H9 (cell line): ENCODE results near the gene SECTM1. TPM values are rescaled to one million over a fixed set of nuclear protein-coding genes. Genes with fewer than 3 reads are reported as not detected.

ENCODE experiments used
- DNase-seq: peaks from one replicate; pipeline ENCODE4 v3.0.0-alpha.2; 2017
- H2AFZ ChIP-seq: one replicate; pipeline ENCODE4 v1.6.1; 2013; ENCODE audit warnings: mild to moderate bottlenecking, low read length, control low read depth, moderate library complexity
- H2AK5ac ChIP-seq: 2 replicates; pipeline ENCODE4 v1.6.1; 2013; ENCODE audit warnings: low read length, control low read depth, mixed read lengths; ENCODE audit not compliant: insufficient read length
- H2BK120ac ChIP-seq: one replicate; pipeline ENCODE4 v1.6.1; 2013; ENCODE audit warnings: low read depth, mild to moderate bottlenecking, low read length, control low read depth, inconsistent platforms; ENCODE audit not compliant: poor library complexity, severe bottlenecking
- H2BK12ac ChIP-seq: 2 replicates; pipeline ENCODE4 v1.6.1; 2013; ENCODE audit warnings: low read length, control low read depth, mixed read lengths, low read depth; ENCODE audit not compliant: insufficient read length
- H2BK15ac ChIP-seq: 2 replicates; pipeline ENCODE4 v1.6.1; 2013; ENCODE audit warnings: low read depth, low read length, control low read depth
- H2BK20ac ChIP-seq: one replicate; pipeline ENCODE4 v1.6.1; 2013; ENCODE audit warnings: low read depth, mild to moderate bottlenecking, low read length, control low read depth, inconsistent platforms; ENCODE audit not compliant: poor library complexity, severe bottlenecking
- H2BK5ac ChIP-seq: 2 replicates; pipeline ENCODE4 v1.6.1; 2013; ENCODE audit warnings: low read length, control low read depth, mixed read lengths; ENCODE audit not compliant: insufficient read length
- H3K14ac ChIP-seq: 2 replicates; pipeline ENCODE4 v1.6.1; 2013; ENCODE audit warnings: low read length, control low read depth; ENCODE audit not compliant: insufficient read depth
- H3K18ac ChIP-seq: 2 replicates; pipeline ENCODE4 v1.6.1; 2013; ENCODE audit warnings: low read depth, mild to moderate bottlenecking, mixed read lengths, low read length, control low read depth; ENCODE audit not compliant: insufficient read length
- H3K23ac ChIP-seq: 2 replicates; pipeline ENCODE4 v1.6.1; 2013; ENCODE audit warnings: low read length, control low read depth, mixed read lengths, low read depth; ENCODE audit not compliant: insufficient read length
- H3K23me2 ChIP-seq: 2 replicates; pipeline ENCODE4 v1.6.1; 2013; ENCODE audit warnings: low read depth, mild to moderate bottlenecking, mixed read lengths, low read length, control low read depth; ENCODE audit not compliant: insufficient read length, poor library complexity, severe bottlenecking
- H3K27ac ChIP-seq: 2 replicates; pipeline ENCODE4 v1.5.1; 2013; ENCODE audit warnings: low read length, control low read depth, mixed read lengths, low read depth; ENCODE audit not compliant: insufficient read length
- H3K27me3 ChIP-seq: 2 replicates; pipeline ENCODE4 v1.6.1; 2013; ENCODE audit warnings: low read length, control low read depth, inconsistent platforms; ENCODE audit not compliant: insufficient read depth
- H3K4ac ChIP-seq: 2 replicates; pipeline ENCODE4 v1.6.1; 2013; ENCODE audit warnings: low read depth, mild to moderate bottlenecking, control low read depth, inconsistent platforms, low read length, moderate library complexity
- H3K4me1 ChIP-seq: 2 replicates; pipeline ENCODE4 v1.6.1; 2013; ENCODE audit warnings: low read length, control low read depth, inconsistent platforms; ENCODE audit not compliant: insufficient read depth
- H3K4me2 ChIP-seq: 2 replicates; pipeline ENCODE4 v1.6.1; 2013; ENCODE audit warnings: low read length, control low read depth, mixed read lengths; ENCODE audit not compliant: insufficient read length, insufficient read depth
- H3K56ac ChIP-seq: 2 replicates; pipeline ENCODE4 v1.6.1; 2013; ENCODE audit warnings: low read depth, mild to moderate bottlenecking, mixed read lengths, low read length, control low read depth; ENCODE audit not compliant: insufficient read length
- H3K79me1 ChIP-seq: 2 replicates; pipeline ENCODE4 v1.6.1; 2013; ENCODE audit warnings: low read depth, mild to moderate bottlenecking, moderate library complexity, low read length, control low read depth, inconsistent platforms; ENCODE audit not compliant: insufficient read depth, poor library complexity, severe bottlenecking
- H3K79me2 ChIP-seq: 2 replicates; pipeline ENCODE4 v1.6.1; 2013; ENCODE audit warnings: low read length, control low read depth, inconsistent platforms; ENCODE audit not compliant: insufficient read depth
- H3K9ac ChIP-seq: 2 replicates; pipeline ENCODE4 v1.6.1; 2013; ENCODE audit warnings: low read length, control low read depth, mixed read lengths; ENCODE audit not compliant: insufficient read length; ENCODE audit errors: extremely low read depth
- H3K9me3 ChIP-seq: one replicate; pipeline ENCODE4 v1.6.1; 2013; ENCODE audit warnings: low read depth, low read length, inconsistent platforms; ENCODE audit not compliant: control insufficient read depth
- H3T11ph ChIP-seq: one replicate; pipeline ENCODE4 v1.6.1; 2013; ENCODE audit warnings: mild to moderate bottlenecking, low read length, control low read depth, inconsistent platforms
- H4K20me1 ChIP-seq: one replicate; pipeline ENCODE4 v1.6.1; 2013; ENCODE audit not compliant: control insufficient read depth, insufficient read length, insufficient read depth
- H4K5ac ChIP-seq: 2 replicates; pipeline ENCODE4 v1.6.1; 2013; ENCODE audit warnings: low read depth, mild to moderate bottlenecking, mixed read lengths, low read length, control low read depth; ENCODE audit not compliant: insufficient read length
- H4K8ac ChIP-seq: replicated peaks from 2 replicates; pipeline ENCODE4 v1.6.1; 2013; ENCODE audit warnings: low read length, control low read depth, mixed read lengths, low read depth; ENCODE audit not compliant: insufficient read length
- H4K91ac ChIP-seq: 2 replicates; pipeline ENCODE4 v1.6.1; 2013; ENCODE audit warnings: low read depth, mild to moderate bottlenecking, moderate library complexity, mixed read lengths, low read length, control low read depth; ENCODE audit not compliant: insufficient read length
- H3K27ac Mint-ChIP-seq, 3 experiments: 2 replicates in 2 of 3; 3 replicates in 1 of 3; pipeline ENCODE4 v1.8.0; 2020 to 2021; ENCODE audit warnings: mixed read lengths in 3 of 3, mild to moderate bottlenecking in 1 of 3, moderate library complexity in 1 of 3
- H3K27me3 Mint-ChIP-seq: 2 replicates; pipeline ENCODE4 v1.8.0; 2021; ENCODE audit warnings: low read depth, mild to moderate bottlenecking, moderate library complexity, mixed read lengths
- H3K36me3 Mint-ChIP-seq, 3 experiments: 2 replicates in 2 of 3; 3 replicates in 1 of 3; pipeline ENCODE4 v1.8.0; 2020 to 2021; ENCODE audit warnings: low read depth in 3 of 3, mixed read lengths in 3 of 3; ENCODE audit not compliant: insufficient read depth in 1 of 3
- H3K4me1 Mint-ChIP-seq, 2 experiments: 2 replicates each; pipeline ENCODE4 v1.8.0; 2020; ENCODE audit warnings: mixed read lengths in 2 of 2
- H3K4me3 Mint-ChIP-seq, 2 experiments: 2 replicates in 1 of 2; 3 replicates in 1 of 2; pipeline ENCODE4 v1.8.0; 2020 to 2021; ENCODE audit warnings: mild to moderate bottlenecking in 2 of 2, mixed read lengths in 2 of 2, moderate library complexity in 1 of 2
- H3K9me3 Mint-ChIP-seq, 2 experiments: 2 replicates in 1 of 2; 3 replicates in 1 of 2; pipeline ENCODE4 v1.8.0; 2020; ENCODE audit warnings: mild to moderate bottlenecking in 2 of 2, mixed read lengths in 2 of 2, moderate library complexity in 1 of 2
- CTCF ChIP-seq: fragments of 200-600 bp; sonication (generic); conservative IDR thresholded peaks from 3 replicates; pipeline ENCODE4 v1.8.0; 2021; ENCODE audit warnings: antibody characterized with exemption, mild to moderate bottlenecking
- WGBS: extraction: QIAGEN DNeasy Blood & Tissue Kit; methylation state at CpG from one replicate; pipeline ENCODE4 v1.1.7; 2013; ENCODE audit warnings: missing lambda C conversion rate, low lambda C conversion rate, mixed read lengths; ENCODE audit not compliant: insufficient read length; ENCODE audit errors: extremely low coverage; 5-methylcytosine and 5-hydroxymethylcytosine counted together
- total RNA-seq: library from RNA; stranded (reverse); gene quantifications from 2 replicates; pipeline ENCODE4 v1.2.1, GENCODE V29; 2021

SECTM1 gene
- total RNA-seq, 1 experiment from 2014 or later: 0.28 TPM

GRCh38 chr17:82271401-82271800 lies 62.2 kb downstream of the SECTM1 start:
- Histone ChIP-seq H4K8ac (no peak overlapping the region), H2BK12ac (no peak overlapping the region), H3K9me3 (no peaks in the 10 kb centered on the region), H4K91ac (no peak overlapping the region), H3K18ac (no peak overlapping the region), H3K56ac (no peak overlapping the region), H2AK5ac (no peak overlapping the region), H3T11ph (no peak overlapping the region), H4K20me1 (no peaks in the 10 kb centered on the region), H3K23ac (no peak overlapping the region), H4K5ac (no peak overlapping the region), H3K4me2 (no peak overlapping the region), H3K4me1 (no peaks in the 10 kb centered on the region), H3K79me2 (peaks cover 57% of the 10 kb centered on the region), H3K79me1 (peaks cover 4% of the 10 kb centered on the region), H3K4ac (no peak overlapping the region), H3K14ac (no peak overlapping the region), H2BK120ac (no peak overlapping the region), H3K9ac (peak overlapping the region; percentile 1), H2BK20ac (no peak overlapping the region), H2BK5ac (no peak overlapping the region), H2AFZ (no peak overlapping the region), H2BK15ac (no peak overlapping the region), H3K23me2 (no peaks in the 10 kb centered on the region), H3K27me3 (no peaks in the 10 kb centered on the region), H3K27ac (no peak overlapping the region)
- no peak for TF ChIP-seq CTCF
- Mint-ChIP-seq H3K4me3 (peak overlapping the region; percentile 84 to 87), H3K27ac (no peak overlapping the region), H3K4me1 (peaks cover 31 to 48% of the 10 kb centered on the region in 2 experiments), H3K27me3 (peaks cover 16% of the 10 kb centered on the region), H3K36me3 (peaks cover 40 to 57% (median 54%) of the 10 kb centered on the region in 3 experiments; a peak in 6 of 7 replicates), H3K9me3 (no peaks in the 10 kb centered on the region)
- no peak for DNase-seq
- WGBS: no CpG with 5 or more reads among the region's 6 CpGs

Other genes starting within 250 kb of the SECTM1 start
- 420 and 433 TPM in 2 replicates for gene FASN, start 235.5 kb downstream of the SECTM1 start, total RNA-seq
- 11.0 and 14.6 TPM in 2 replicates for gene CCDC57, start 120.9 kb downstream of the SECTM1 start, total RNA-seq
- 26.0 and 28.4 TPM in 2 replicates for gene SLC16A3, start 104.7 kb downstream of the SECTM1 start, total RNA-seq
- 137 and 144 TPM in 2 replicates for gene CSNK1D, start 60.1 kb downstream of the SECTM1 start, total RNA-seq
- gene CD7, start 16.2 kb downstream of the SECTM1 start, total RNA-seq: 0.22 and 0.35 TPM in 2 replicates
- gene TEX19, start 25.5 kb upstream of the SECTM1 start, total RNA-seq: 1.4 and 1.5 TPM in 2 replicates
- gene UTS2R, start 38.0 kb upstream of the SECTM1 start, total RNA-seq: 0.75 and 0.94 TPM in 2 replicates
- gene HEXD, start 84.6 kb upstream of the SECTM1 start, total RNA-seq: 23.2 and 24.1 TPM in 2 replicates
- gene OGFOD3, start 84.8 kb upstream of the SECTM1 start, total RNA-seq: 25.4 and 27.8 TPM in 2 replicates
- 80.4 and 81.7 TPM in 2 replicates for gene CYBC1, start 117.0 kb upstream of the SECTM1 start, total RNA-seq
- gene NARF, start 125.0 kb upstream of the SECTM1 start, total RNA-seq: 124 and 129 TPM in 2 replicates
- 59.6 and 72.0 TPM in 2 replicates for gene FOXK2, start 186.0 kb upstream of the SECTM1 start, total RNA-seq